Muscle layer of duodenum (tissue), 2 donors: ENCODE measurements around the gene KCNK3.
A peak's percentile ranks its signal among the peaks of the same experiment; 100 is the strongest.

Experiments
- H3K27ac ChIP-seq: one replicate; pipeline ENCODE4 v1.7.0; 2013; ENCODE audit warnings: mild to moderate bottlenecking, low read length
- H3K27me3 ChIP-seq: one replicate; pipeline ENCODE4 v1.7.0; 2013; ENCODE audit warnings: low read depth, mild to moderate bottlenecking, control low read depth, low read length
- H3K36me3 ChIP-seq, 2 donors: one replicate each; pipeline ENCODE4 v1.7.0; 2013; ENCODE audit warnings: low read length in 2 of 2, control low read depth in 1 of 2, mild to moderate bottlenecking in 1 of 2; ENCODE audit not compliant: insufficient read depth in 2 of 2, control insufficient read depth in 1 of 2
- H3K4me1 ChIP-seq, 2 donors: one replicate each; pipeline ENCODE4 v1.7.0; 2013; ENCODE audit warnings: low read length in 2 of 2, mild to moderate bottlenecking in 2 of 2, control low read depth in 1 of 2, moderate library complexity in 1 of 2; ENCODE audit not compliant: insufficient read depth in 2 of 2, control insufficient read depth in 1 of 2
- H3K4me3 ChIP-seq, 2 donors: one replicate each; pipeline ENCODE4 v1.7.0; 2013; ENCODE audit warnings: low read length in 2 of 2, low read depth in 1 of 2, mild to moderate bottlenecking in 1 of 2
- H3K9me3 ChIP-seq, 2 donors: one replicate each; pipeline ENCODE4 v1.7.0; 2013; ENCODE audit warnings: low read length in 2 of 2, control low read depth in 1 of 2, mild to moderate bottlenecking in 1 of 2; ENCODE audit not compliant: control insufficient read depth in 1 of 2
- donor health status: healthy.

Gene KCNK3

DNA sequence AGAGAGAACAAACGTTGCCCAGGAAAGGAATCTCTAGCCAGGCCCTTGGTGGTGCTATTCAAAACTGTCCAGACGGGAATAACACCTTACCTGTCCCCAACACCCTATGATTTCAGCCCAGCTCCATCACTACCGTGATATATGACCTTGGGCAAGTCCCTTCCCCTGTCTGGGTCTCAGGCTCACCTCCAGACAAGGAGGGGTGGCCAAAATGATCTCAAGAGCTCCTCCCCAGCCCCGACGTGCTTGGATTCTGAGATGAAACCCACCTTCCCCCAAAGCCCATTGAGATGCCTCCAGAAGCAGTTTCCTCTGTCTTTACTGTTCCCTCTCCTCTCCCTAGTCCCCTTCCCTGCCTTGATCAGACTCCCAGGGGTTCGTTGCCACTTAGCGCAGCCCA, 1.5 kb downstream of the KCNK3 start:
- H3K27me3 ChIP-seq: peaks cover 33% of the 10 kb centered on the region
- peaks cover 4 to 27% of the 10 kb centered on the region in 2 donors for H3K4me1 ChIP-seq
- H3K4me3 ChIP-seq: peak overlapping the region in 1 of 2 donors; percentile 64
- no peaks in the 10 kb centered on the region for H3K36me3 ChIP-seq
- H3K9me3 ChIP-seq: no peaks in the 10 kb centered on the region
- no peak overlapping the region for H3K27ac ChIP-seq

DNA sequence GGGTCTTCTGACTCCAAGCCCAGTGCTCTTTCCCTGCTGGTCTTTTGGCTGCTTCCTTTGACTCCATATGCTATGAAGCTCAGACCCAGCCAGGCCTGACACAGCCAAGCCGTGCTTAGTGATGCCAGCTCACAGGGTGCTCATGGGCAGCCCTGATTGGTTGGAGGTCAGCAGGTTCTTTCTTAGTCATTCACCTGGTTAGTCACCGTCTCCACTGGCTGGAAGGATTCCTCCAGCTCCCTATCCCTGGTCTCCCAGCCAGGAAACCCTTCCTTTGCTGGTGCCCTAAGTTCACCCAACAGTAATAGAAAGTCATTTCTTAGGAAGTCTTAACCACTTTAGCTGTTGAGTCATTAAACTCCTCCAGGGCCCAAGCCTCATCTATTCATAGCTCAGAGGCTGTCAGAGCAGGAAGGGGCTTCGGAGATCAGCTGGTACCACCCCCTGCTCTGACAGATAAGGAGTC, 3.9 kb downstream of the KCNK3 start:
- Histone ChIP-seq H3K4me3 (no peak overlapping the region), H3K4me1 (peaks cover 4 to 26% of the 10 kb centered on the region in 2 donors), H3K27me3 (peaks cover 29% of the 10 kb centered on the region), H3K36me3 (no peaks in the 10 kb centered on the region), H3K9me3 (no peaks in the 10 kb centered on the region), H3K27ac (no peak overlapping the region)

DNA sequence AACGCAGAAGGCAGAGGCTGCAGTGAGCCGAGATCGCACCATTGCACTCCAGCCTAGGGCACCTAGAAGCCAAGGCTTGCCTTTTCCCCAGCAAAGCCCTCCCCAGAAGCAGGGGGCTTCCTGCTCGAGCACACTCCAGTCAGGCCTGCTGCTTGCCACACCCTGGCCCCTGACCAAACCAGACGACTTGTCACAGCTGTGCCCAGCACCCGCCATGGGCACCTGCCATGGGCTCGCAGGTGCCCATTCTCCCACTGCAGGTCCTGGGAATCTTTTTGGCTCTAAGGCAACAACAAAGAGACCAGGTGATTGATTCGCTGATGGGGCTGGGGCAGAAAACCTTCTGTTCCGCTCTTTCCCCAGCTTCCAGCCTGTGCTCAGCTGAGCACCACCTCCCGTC, 4.9 kb downstream of the KCNK3 start:
- H3K27me3 ChIP-seq: peaks cover 29% of the 10 kb centered on the region
- H3K4me3 ChIP-seq: no peak overlapping the region
- no peaks in the 10 kb centered on the region for H3K9me3 ChIP-seq
- peaks cover 0 to 16% of the 10 kb centered on the region in 2 donors for H3K4me1 ChIP-seq
- no peaks in the 10 kb centered on the region for H3K36me3 ChIP-seq
- H3K27ac ChIP-seq: no peak overlapping the region

DNA sequence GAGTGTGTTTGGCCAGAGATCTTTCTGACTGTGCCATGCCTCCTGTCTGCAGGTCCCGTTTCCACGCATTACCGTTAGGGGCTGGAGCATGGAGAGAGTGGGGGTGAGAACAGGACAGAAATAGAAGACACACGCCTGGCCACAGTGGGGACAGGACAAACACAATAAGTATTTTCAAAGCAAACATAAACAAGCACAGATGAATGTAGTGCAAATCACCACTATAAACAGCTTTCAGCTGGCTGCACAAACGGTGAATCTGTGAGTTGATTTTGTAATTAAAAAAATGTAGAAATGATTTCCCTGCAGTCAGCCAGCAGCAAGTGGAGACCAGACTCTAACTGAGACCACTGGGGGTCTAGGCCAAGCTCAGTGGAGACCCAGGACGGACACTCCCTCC, 6.8 kb downstream of the KCNK3 start:
- Histone ChIP-seq H3K9me3 (no peaks in the 10 kb centered on the region), H3K4me1 (peaks cover 0 to 11% of the 10 kb centered on the region in 2 donors), H3K27ac (no peak overlapping the region), H3K4me3 (no peak overlapping the region), H3K36me3 (no peaks in the 10 kb centered on the region), H3K27me3 (peaks cover 17% of the 10 kb centered on the region)

DNA sequence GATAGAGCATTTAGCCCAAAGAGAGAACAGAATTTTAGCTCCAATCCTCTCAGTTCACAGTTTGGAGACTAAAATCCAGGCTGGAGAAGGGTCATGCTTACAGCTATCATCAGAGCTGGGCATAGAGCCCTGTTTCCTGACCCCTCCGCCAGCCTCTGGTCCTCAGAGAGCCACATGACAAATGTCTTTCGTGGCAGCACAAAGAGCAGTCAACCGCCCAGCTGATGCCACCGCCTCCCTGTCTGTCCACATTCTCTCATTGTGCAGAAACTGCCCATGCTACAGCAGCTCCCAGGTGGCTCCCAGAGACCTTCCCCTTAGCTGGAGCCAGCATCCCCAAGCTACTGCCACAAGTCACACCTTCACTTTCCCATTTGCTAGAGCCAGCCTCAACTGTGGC, 7.6 kb downstream of the KCNK3 start:
- Histone ChIP-seq H3K27ac (no peak overlapping the region), H3K36me3 (no peaks in the 10 kb centered on the region), H3K27me3 (peaks cover 15% of the 10 kb centered on the region), H3K4me3 (no peak overlapping the region), H3K4me1 (peaks cover 0 to 14% of the 10 kb centered on the region in 2 donors), H3K9me3 (no peaks in the 10 kb centered on the region)

DNA sequence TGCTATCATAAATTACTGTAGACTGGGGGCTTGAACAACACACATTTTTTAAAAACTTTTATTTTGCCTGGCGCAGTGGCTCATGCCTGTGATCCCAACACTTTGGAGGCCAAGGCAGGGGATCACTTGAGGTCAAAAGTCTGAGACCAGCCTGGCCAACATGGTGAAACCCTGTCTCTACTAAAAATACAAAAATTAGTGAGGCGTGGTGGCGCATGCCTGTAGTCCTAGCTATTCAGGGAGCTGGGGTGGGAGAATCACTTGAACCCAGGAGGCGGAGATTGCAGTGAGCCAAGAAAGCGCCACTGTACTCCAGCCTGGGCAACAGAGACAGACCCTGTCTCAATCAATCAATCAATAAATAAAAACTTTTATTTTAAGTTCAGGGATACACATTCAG, 9.1 kb downstream of the KCNK3 start:
- Histone ChIP-seq H3K27me3 (peaks cover under 1% of the 10 kb centered on the region), H3K27ac (no peak overlapping the region), H3K36me3 (no peaks in the 10 kb centered on the region), H3K4me3 (no peak overlapping the region), H3K4me1 (peaks cover 0 to 13% of the 10 kb centered on the region in 2 donors), H3K9me3 (no peaks in the 10 kb centered on the region)

DNA sequence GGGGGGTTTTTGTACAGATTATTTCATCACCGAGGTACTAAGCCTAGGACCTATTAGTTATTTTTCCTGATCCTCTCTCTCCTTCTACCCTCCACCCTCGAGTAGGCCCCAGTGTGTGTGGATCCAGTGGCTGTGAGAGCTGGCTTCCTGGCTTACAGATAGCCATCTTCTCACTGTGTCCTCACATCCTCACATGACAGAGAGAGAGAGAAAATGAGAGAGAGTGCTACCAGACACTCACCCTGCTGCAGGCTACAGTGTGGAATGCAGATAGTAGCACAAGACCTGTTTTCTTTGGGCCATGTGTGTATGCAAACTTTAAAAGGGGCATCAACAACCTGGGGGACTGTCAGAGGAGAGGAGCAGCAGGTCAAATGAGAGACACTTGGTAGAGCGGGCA, 9.5 kb downstream of the KCNK3 start:
- Histone ChIP-seq H3K9me3 (no peaks in the 10 kb centered on the region), H3K4me1 (peaks cover 0 to 17% of the 10 kb centered on the region in 2 donors), H3K27me3 (no peaks in the 10 kb centered on the region), H3K4me3 (no peak overlapping the region), H3K27ac (no peak overlapping the region), H3K36me3 (no peaks in the 10 kb centered on the region)

DNA sequence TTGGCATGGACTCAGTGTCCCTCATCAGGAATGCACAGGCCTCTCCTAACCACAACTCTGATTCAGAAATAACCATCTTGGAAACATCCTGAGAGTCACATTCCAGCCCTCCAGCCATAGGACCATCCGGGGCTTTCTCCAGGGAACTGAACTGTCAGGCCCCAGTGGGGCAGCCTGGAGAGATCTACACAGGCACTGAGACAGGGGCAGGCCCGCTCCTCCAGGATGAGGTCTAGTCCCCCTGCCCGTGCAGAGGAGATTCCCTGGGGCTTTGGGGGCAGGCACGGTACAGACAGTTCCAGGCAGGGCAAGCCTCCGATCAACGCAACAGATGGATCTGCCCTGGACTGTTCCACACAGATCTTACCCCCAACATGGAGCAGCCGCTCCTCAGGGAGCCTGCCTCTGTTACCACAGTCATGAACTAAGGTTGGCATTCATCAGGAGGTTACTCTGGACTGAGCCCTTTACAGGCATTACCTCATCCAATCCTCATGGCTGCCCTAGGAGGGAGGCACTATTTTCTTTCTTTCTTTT, 12.0 kb downstream of the KCNK3 start:
- H3K27me3 ChIP-seq: no peaks in the 10 kb centered on the region
- no peak overlapping the region for H3K27ac ChIP-seq
- no peaks in the 10 kb centered on the region for H3K36me3 ChIP-seq
- H3K4me1 ChIP-seq: peaks cover 0 to 28% of the 10 kb centered on the region in 2 donors
- H3K9me3 ChIP-seq: no peaks in the 10 kb centered on the region
- H3K4me3 ChIP-seq: no peak overlapping the region

DNA sequence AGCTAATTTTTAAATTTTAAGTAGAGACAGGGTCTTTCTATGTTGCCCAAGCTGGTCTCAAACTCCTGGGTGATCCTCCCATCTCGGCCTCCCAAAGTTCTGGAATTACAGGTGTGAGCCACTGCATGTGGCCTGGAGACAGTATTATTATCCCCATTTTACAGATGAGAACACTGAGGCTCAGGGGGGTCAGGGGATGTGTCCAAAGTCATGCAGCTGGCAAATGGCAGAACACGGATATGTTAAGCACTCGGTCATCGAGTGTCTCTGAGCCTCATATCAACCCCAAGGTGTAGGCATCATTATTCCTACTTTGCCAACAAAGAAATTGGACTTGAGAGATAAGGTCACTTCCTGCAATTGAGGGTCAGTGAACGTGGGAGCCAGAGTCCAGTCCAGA, 12.6 kb downstream of the KCNK3 start:
- no peak overlapping the region for H3K27ac ChIP-seq

DNA sequence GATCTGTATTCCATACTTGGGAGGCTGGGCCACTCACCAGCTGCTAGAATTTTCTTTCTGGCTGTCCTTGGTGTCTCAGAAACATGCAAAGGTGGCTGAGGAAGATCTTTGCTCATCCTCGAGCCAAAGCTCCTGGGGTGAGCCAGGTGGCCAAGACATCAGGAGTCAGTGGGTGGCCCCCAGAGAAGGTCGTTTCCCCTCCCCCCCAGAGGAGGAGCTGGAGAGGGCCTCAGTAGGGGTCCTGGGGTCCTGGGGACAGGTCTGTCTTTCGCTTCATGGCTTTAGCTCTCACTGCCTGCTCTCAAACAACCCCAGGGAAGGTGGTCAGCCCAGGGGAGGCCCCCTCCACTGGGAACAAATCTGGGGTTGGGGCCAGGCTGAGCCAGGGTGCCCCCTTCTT, 13.6 kb downstream of the KCNK3 start:
- Histone ChIP-seq H3K27me3 (no peaks in the 10 kb centered on the region), H3K36me3 (no peaks in the 10 kb centered on the region), H3K27ac (no peak overlapping the region), H3K9me3 (no peaks in the 10 kb centered on the region), H3K4me1 (peaks cover 0 to 40% of the 10 kb centered on the region in 2 donors), H3K4me3 (no peak overlapping the region)

More for the DNA sequence above, 12.6 kb downstream of the KCNK3 start:
- Histone ChIP-seq H3K4me1 (peaks cover 0 to 32% of the 10 kb centered on the region in 2 donors), H3K9me3 (no peaks in the 10 kb centered on the region), H3K27me3 (no peaks in the 10 kb centered on the region), H3K4me3 (no peak overlapping the region), H3K36me3 (no peaks in the 10 kb centered on the region)

DNA sequence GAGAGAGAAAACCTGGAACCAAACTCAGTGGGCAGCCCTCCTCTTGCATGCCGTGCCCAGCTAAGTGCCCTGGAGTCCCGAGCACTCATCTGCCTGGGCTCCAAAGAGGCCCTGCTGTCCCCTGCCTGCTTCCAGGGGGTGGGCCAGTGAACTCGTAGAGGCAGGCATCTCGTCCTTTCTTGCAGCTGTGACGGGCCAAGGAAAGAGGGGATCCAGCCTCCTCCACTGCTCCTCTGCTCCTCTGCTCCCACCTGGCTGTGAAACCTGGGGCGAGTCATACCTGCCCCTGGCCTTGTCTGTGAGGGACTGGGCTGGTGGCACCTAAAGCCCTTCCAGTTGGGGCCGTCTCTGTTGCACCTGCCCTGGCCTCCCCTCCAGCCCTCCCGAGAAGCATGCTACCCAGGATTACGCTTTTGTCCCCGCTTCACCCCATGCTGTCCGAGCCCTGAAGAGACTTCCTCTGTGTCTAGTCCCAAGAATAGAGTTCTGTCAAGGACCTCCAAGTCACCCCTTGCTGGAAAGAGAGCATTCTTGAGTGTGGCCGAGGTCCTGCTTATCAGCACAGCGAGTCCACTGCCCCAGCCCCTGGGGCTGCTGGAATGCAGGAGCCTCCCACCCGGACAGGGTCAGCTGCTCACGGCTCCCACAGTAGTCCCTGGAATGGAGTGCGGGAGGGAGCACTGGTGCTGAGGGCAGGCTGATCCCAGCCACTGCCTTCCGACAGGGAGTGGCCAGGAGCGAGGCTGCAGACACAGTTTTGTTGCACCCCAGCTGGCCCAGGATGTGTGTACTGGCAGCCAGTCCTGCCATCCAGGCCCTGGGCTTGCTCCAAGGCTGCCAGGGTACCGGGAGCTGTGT, 14.3 kb downstream of the KCNK3 start:
- H3K4me1 ChIP-seq: peaks cover 0 to 48% of the 10 kb centered on the region in 2 donors
- H3K27ac ChIP-seq: no peak overlapping the region
- no peaks in the 10 kb centered on the region for H3K27me3 ChIP-seq

More for the DNA sequence above, 14.3 kb downstream of the KCNK3 start:
- Histone ChIP-seq H3K4me3 (no peak overlapping the region), H3K36me3 (no peaks in the 10 kb centered on the region), H3K9me3 (no peaks in the 10 kb centered on the region)
